Bronchial epithelial cell (primary cell): ENCODE data around the gene ILK. TPM values are rescaled to one million over a fixed set of nuclear protein-coding genes. Genes with fewer than 3 reads are reported as not detected.

Source experiments
- DNase-seq: peaks from one replicate; pipeline ENCODE4 v3.0.0-alpha.2; 2010; ENCODE audit warnings: low read depth
- FAIRE-seq: peaks from 2 replicates; lab custom pipeline; 2011; peaks lifted over from hg19 to GRCh38; lab: Jason Lieb, UNC
- H3K27me3 ChIP-seq: 2 replicates; pipeline ENCODE4 v1.5.1; 2011; ENCODE audit warnings: low read length; ENCODE audit not compliant: control insufficient read depth, insufficient read depth
- H3K36me3 ChIP-seq: 2 replicates; pipeline ENCODE4 v1.5.1; 2011; ENCODE audit warnings: low read length; ENCODE audit not compliant: control insufficient read depth, insufficient read depth
- H3K4me3 ChIP-seq: 2 replicates; pipeline ENCODE4 v1.5.1; 2011; ENCODE audit warnings: mild to moderate bottlenecking, low read depth, low read length, control low read depth
- total RNA-seq: library from RNA; depleted of rRNA; stranded (reverse); fragments of >200 nt; gene quantifications from 2 replicates; pipeline ENCODE4 v1.2.1, GENCODE V29; 2014
- TF ChIP-seq, protein P1 (sequence below): IDR thresholded peaks from 2 replicates; pipeline ENCODE4 v1.5.1; 2011; ENCODE audit warnings: mild to moderate bottlenecking, moderate library complexity, low read length, control low read depth, inconsistent platforms; ENCODE audit not compliant: insufficient read depth, severe bottlenecking

ILK gene
- total RNA-seq, 1 donor from 2014 or later: 70.3 TPM

- peaks cover 25% of the 10 kb centered on the region for H3K27me3 ChIP-seq
- H3K36me3 ChIP-seq: no peaks in the 10 kb centered on the region
- H3K4me3 ChIP-seq: no peak overlapping the region
- no peak for FAIRE-seq
- TF ChIP-seq, protein P1, sequence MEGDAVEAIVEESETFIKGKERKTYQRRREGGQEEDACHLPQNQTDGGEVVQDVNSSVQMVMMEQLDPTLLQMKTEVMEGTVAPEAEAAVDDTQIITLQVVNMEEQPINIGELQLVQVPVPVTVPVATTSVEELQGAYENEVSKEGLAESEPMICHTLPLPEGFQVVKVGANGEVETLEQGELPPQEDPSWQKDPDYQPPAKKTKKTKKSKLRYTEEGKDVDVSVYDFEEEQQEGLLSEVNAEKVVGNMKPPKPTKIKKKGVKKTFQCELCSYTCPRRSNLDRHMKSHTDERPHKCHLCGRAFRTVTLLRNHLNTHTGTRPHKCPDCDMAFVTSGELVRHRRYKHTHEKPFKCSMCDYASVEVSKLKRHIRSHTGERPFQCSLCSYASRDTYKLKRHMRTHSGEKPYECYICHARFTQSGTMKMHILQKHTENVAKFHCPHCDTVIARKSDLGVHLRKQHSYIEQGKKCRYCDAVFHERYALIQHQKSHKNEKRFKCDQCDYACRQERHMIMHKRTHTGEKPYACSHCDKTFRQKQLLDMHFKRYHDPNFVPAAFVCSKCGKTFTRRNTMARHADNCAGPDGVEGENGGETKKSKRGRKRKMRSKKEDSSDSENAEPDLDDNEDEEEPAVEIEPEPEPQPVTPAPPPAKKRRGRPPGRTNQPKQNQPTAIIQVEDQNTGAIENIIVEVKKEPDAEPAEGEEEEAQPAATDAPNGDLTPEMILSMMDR: no peak
- DNase-seq: no peak
Observed at GRCh38 chr11:6655020-6655789, 51.6 kb downstream of the ILK start.

- no peak for DNase-seq
- H3K36me3 ChIP-seq: no peaks in the 10 kb centered on the region
- FAIRE-seq: no peak
- no peak within 1 kb of the TSS for H3K4me3 ChIP-seq
- TF ChIP-seq, protein P1: no peak
- peaks cover 24% of the 10 kb centered on the region for H3K27me3 ChIP-seq
Observed at GRCh38 chr11:6655790-6656583, 52.4 kb downstream of the ILK start, which contains the start of gene DCHS1. Gene DCHS1 (minus strand): TSS chr11:6655809. CDS start chr11:6641613, 14,196 bp downstream.

DNA sequence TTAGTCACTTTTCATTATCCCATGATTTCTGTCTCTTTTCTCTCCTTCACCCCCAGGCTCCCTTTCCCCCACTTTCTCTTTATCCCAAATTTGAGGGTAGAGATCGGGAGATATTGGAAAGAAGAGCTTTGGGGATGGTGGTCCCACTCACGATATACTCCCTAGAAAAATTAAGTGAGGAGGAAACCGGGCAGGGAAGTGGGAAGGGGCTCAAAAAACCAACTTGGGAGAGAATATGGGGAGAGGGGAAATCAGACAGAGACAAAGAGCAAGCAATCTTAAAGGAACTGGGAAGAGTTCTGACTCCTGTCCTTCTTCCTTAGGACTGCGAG, 53.0 kb downstream of the ILK start:
- no peak for DNase-seq
- Histone ChIP-seq H3K27me3 (peaks cover 23% of the 10 kb centered on the region), H3K4me3 (no peak overlapping the region), H3K36me3 (no peaks in the 10 kb centered on the region)
- TF ChIP-seq, protein P1: no peak
- FAIRE-seq: no peak

- FAIRE-seq (no peak), DNase-seq (no peak)
- Histone ChIP-seq H3K36me3 (no peaks in the 10 kb centered on the region), H3K27me3 (peaks cover 20% of the 10 kb centered on the region), H3K4me3 (no peak overlapping the region)
- TF ChIP-seq, protein P1: no peak
Observed at GRCh38 chr11:6656936-6657335, 53.4 kb downstream of the ILK start.

- DNase-seq (no peak), FAIRE-seq (no peak)
- TF ChIP-seq, protein P1: no peak
- Histone ChIP-seq H3K36me3 (no peaks in the 10 kb centered on the region), H3K27me3 (peaks cover 20% of the 10 kb centered on the region), H3K4me3 (no peak overlapping the region)
Observed at GRCh38 chr11:6657346-6657745, 53.8 kb downstream of the ILK start.
